Fibroblast of the aortic adventitia (primary cell): ENCODE data around the gene ZBTB42. TPM values are rescaled to one million over a fixed set of nuclear protein-coding genes. Genes with fewer than 3 reads are reported as not detected.
A peak's percentile ranks its signal among the peaks of the same experiment; 100 is the strongest.

Experiments
- DNase-seq: peaks from one replicate; pipeline ENCODE4 v3.0.0-alpha.2; 2010; ENCODE audit warnings: low read depth
- H3K4me3 ChIP-seq: 2 replicates; pipeline ENCODE4 v1.5.1; 2011; ENCODE audit warnings: low read depth, mild to moderate bottlenecking, control low read depth, low read length, moderate library complexity
- CTCF ChIP-seq: IDR thresholded peaks from 2 replicates; pipeline ENCODE4 v1.5.1; 2011; ENCODE audit warnings: mild to moderate bottlenecking, low read length, control low read depth, inconsistent platforms; ENCODE audit not compliant: insufficient read depth
- total RNA-seq: library from RNA; depleted of rRNA; stranded (reverse); fragments of >200 nt; gene quantifications from 2 replicates; pipeline ENCODE4 v1.2.3, GENCODE V29; 2012; ENCODE audit warnings: low replicate concordance

Gene ZBTB42
- total RNA-seq, 1 donor = 5.0 TPM

GRCh38 chr14:104792945-104793702 lies 7.8 kb upstream of the ZBTB42 start:
- DNase-seq = no peak
- peak overlapping the region; percentile 82 for H3K4me3 ChIP-seq
- TF ChIP-seq CTCF = no peak

- peak overlapping the region; percentile 82 for H3K4me3 ChIP-seq
- TF ChIP-seq CTCF = no peak
- no peak for DNase-seq
Measured at GRCh38 chr14:104793703-104793959, 7.3 kb upstream of the ZBTB42 start.

- peak; percentile 58 for DNase-seq
- H3K4me3 ChIP-seq = peak overlapping the region; percentile 82
- TF ChIP-seq CTCF = no peak
Measured at GRCh38 chr14:104794099-104794498, 6.8 kb upstream of the ZBTB42 start.

- H3K4me3 ChIP-seq = peak overlapping the region; percentile 82
- peak; percentile 22 for DNase-seq
- TF ChIP-seq CTCF = no peak
Measured at GRCh38 chr14:104794631-104794992, 6.3 kb upstream of the ZBTB42 start.

- H3K4me3 ChIP-seq = peak within 1 kb of the TSS; percentile 82
- no peak for TF ChIP-seq CTCF
- no peak for DNase-seq
Measured at GRCh38 chr14:104794993-104795780, 5.7 kb upstream of the ZBTB42 start, which contains the start of gene AKT1. Gene AKT1 (minus strand): TSS chr14:104795748. CDS start chr14:104792643, 3,105 bp downstream.

GRCh38 chr14:104795781-104796686 lies 4.9 kb upstream of the ZBTB42 start:
- no peak for TF ChIP-seq CTCF
- no peak for DNase-seq
- H3K4me3 ChIP-seq = peak overlapping the region; percentile 66
